NCI-H2107 treated with DMSO at 0.1 percent for 48 hours (cell line): ENCODE measurements around the gene AANAT.
A peak's percentile ranks its signal among the peaks of the same experiment; 100 is the strongest.
"Not testable (repeated sequence)": the region's sequence is repeated elsewhere in the genome, so short reads cannot be mapped to it uniquely, and the experiment has no call there.

Source experiments
- DNase-seq: peaks from one replicate; lab custom pipeline; 2025; ENCODE audit not compliant: unreplicated experiment; lab: John Stamatoyannopoulos, UW

The AANAT gene

DNA sequence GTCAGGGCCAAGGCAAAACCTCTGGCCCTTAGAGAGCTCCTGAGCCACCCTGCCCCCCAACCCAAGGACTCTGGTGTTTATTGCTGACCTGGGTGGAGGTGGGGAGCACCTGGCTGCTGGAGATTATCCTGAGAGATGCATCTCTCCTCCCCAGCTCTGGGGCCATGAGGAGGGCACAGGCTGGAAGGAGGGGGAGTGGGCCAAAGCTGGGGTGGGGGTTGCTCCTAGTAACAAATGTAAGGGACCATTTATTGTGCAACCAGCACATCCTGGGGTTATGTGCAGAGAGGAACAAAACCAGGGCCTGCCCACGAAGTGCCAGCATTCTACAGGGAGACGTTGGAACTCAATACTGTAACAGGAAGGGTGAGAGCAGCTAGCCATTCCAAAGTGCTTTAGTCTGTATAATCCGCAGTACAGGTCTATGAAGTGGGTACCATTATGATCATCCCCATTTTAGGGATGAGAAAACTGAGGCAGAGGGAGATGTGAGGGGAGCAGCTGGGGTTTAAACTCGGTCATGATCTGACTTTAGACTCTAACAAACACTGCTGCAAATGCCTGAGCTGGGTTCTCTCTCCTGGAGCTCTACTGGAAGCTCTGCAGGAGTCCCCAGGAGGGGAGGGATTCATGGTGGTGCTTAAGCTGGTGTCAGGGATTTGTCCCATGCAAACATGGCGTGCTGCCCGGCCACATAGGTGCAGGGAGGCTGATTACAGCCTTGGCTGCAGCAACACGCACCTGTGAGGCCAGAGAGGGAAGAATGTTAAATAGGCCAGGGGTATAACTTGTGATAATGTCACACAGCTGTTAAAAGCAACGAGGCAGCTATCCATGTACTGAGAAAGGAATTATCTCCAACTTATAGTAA lies 35.2 kb downstream of the AANAT start:
- no peak for DNase-seq

DNA sequence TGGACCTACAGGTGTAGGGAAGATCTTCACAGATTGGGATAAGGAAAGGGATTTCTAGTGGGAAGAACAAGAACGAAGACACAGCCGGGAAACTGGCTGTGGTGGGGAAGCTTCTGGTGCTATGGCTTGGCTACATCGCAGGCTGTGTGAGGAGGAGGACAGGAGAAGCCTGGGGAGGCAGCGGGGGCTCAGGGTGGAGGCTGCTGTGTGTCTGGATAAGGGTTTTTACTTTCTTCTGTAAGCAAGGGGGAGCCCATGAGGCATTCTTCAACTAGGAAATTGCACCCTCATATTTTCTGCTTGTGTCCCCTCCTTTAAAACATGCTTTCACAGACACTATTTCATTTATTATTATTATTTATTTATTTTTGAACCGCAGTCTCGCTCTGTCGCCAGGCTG lies 36.7 kb downstream of the AANAT start:
- DNase-seq: no peak

DNA sequence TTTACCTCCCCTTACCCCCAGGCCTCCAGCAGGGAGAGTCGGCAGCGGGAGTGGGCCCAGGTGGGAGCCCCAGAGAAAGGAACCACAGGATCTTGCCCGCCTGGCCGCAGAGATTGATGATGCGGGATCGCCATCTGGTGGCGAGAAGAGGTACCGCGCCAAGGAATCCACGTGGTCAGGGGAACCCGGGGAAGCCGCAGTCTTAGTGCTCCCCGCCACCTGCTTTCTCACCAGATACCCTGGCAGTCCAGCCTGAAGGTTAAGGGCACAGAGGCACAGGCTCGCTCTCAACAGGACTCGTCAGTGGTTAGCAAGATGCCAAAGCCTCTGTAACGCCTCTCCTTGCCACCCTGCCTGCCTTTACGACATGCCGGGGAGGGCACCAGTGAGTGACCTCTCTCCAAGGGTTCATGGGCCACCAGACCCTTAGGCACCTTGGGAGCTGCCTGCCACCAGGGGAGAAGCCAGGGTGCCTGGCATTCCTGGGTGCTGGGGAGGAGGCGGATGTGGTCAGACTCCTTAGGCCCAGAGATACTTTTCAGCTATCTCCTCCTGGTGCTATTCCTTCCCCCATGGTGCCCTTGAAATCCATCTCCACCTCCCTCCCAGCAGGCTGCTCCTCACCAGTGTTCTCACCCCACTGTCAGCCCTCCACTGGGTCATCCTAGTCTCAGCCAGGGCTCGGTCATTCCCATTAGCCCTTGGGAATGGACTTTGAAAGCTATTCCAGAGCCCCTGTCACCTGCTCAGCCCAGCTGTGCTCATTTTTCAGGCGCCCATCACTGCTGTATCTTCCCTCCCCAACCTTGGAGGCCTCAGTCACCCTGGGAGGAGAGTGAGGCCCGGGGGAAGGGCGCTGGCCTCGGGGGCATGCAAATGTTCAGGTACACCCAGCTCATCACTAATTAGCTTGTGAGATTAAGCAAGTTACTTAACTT lies 39.3 kb downstream of the AANAT start:
- peak; percentile 62 for DNase-seq

DNA sequence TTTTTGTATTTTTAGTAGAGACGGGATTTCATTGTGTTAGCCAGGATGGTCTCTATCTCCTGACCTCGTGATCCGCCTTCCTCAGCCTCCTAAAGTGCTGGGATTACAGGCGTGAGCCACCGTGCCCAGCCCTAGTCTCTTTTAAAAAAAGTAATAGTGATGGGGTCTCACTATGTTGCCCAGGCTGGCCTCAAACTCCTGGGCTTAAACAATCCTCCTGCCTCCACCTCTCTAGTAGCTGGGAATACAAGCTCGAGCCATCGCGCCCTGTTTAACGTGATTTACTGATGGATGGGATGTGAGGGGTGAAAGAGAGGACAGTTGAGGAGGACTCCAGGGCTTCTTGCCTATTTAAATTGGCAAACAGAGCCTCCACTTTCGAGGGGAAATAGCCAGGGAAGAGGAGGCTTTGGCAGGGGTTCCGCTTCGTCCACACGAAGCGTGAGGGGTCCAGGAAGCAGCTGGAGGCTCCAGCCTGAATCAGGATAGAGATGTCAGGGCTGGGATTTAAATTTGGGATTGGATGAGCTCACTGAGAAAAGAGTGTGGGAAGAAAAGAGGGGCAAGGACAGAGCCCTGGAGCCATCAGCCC lies 41.2 kb downstream of the AANAT start:
- DNase-seq: not testable (repeated sequence)

DNA sequence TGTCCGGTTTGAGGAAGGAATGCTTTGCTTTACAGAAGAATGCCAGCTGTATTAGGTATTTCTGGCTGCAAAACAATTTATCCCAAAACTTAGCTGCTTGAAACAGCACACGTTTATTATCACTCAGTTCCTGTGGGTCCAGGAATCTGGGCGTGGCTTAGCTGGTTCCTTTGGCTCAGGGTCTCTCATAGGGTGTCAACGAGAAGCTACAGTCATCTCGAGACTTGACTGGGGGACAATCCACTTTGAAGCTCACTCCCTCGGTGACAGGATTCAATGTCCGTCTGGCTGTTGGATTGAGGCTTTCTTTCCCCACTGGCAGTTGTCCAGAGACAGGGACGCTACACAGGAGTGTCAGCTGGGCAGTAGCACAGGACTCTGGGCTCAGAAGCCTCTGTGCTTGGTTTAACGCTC lies 43.4 kb downstream of the AANAT start:
- no peak for DNase-seq

DNA sequence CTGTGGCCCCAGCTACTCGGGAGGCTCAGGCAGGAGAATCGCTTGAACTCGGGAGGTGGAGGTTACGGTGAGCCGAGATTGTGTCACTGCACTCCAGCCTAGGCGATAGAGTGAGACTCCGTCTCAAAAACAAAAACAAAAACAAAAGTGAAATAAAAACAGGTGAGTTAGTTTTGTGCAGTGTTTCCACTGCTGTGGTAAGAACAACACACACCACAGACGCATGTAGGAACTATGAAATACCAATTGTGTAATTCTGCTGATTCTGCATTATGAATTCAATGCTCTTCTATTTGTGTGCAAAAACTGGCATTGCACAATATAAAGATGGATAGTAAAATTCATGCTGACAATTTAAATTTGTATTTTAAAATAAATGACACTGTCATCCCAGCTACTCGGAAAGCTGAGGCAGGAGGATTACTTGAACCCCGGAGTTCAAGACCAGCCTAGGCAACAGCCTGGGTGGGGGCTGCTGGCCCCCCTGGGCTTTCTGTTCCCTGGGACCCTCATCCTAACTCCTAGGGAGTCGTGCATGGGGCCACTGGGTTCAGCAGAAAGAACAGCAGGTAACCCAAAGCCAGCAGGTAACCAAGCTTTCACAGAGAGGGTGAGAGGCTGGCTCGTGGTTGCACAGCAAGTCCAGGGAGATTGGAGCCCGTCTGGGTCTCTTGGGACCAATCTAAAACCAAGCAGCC lies 44.4 kb downstream of the AANAT start:
- DNase-seq: no peak

DNA sequence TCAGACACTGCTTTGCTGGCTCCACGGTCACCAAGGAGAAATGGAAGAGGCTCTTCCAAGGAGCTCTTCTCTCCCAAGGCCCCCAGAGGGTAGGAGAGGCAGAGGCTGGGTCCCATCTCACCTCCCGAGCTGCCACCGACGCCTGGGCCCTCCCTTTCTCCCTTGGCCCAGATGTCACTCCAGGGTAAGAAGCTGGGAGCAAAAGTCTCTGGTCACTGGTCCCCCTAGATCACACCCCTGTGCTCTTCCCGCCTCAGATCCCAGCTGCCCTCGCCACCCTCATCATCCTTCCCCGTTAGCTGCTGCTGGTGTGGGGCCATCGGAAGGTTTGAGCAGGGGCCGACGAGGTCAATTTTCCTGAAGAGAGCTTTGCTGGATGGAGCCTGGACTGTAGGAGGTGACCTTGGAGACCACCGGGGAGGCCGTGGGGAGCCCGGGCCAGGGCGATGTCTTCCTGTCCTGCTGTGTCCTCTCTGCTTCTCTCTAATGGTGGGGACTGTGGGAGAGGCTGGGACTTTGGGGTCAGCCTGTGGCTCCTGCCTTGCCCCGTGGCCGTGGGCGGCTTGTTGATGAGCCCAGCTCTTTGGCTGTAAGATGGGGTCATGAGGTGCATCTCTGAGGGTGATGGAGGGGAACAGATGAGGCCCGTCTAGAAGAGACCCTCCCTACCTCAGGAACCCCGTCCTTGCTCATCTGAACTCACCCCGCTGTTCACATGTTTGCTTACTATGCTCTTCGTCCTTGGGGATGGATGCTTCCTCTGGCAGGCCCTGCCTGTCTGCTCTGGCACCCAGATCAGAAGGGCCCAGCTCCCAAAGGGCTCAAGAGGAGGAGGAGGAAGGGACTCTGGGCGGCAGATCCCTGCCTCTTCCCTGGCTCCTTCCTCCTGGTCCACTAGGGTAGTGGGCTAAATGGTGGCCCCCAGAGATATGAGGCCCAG lies 45.2 kb downstream of the AANAT start:
- DNase-seq: no peak

DNA sequence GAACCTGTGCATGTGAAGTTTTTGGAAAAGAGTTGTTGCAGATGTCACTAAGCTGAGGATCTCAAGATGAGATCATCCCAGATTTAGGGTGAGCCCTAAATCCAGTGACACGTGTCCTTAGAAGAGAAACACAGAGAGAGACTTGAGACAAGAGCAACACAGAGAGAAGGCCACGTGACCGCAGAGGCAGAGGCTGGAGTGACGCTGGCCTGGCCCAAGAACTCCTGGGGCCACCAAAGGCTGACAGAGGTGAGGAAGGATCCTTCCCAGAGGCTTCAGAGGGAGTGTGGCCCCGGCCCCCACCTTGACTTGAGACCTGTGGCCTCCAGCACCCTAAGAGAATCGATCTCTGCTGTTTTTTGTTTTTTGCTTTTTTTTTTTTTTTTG lies 45.9 kb downstream of the AANAT start:
- DNase-seq: no peak

DNA sequence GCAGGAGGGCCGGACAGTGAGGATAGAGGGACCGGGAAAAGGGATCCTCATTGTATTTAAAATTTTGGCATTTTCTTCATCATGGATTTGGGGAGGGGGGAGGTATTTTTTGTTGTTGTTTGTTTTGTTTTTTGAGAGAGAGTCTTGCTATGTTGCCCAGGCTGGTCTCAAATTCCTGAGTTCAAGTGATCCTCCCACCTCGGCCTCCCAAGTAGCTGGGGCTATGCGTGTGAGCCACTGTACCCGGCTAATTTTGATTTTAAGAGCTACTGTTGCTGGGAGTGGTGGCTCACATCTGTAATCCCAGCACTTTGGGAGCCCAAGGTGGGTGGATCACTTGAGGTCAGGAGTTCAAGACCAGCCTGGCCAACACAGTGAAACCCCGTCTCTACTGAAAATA lies 47.0 kb downstream of the AANAT start:
- not testable (repeated sequence) for DNase-seq

DNA sequence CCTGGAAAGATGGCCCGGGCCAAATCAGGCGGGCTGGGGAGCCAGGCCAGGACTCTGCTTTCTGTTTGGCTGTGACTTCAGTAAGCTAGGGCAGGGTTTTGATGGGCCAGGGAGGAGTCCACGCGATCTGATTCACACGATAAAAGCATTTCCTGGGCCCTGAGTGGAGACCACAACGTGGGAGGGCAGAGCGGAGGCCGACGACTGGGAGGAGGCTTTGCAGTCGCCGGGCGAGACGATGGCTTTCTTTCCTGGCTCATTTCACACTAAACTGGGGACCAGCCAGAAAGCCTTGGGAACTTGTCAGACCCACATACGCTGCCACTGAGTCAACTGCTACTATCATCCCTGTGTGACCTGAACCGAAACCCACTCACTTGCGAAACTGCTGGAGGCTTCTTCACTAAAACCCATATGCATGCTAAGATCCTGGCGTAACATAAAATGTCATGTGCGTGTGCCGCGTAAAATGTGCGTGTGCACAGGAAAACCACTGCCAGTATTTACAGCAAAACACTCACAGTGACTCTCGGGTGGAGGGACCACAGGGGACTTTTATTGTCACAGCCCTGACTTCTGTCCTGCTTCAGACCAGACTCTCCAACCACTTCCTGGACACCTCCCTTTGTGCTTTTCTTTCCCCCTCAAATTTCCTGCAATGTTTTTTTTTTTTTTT lies 48.0 kb downstream of the AANAT start:
- no peak for DNase-seq

DNA sequence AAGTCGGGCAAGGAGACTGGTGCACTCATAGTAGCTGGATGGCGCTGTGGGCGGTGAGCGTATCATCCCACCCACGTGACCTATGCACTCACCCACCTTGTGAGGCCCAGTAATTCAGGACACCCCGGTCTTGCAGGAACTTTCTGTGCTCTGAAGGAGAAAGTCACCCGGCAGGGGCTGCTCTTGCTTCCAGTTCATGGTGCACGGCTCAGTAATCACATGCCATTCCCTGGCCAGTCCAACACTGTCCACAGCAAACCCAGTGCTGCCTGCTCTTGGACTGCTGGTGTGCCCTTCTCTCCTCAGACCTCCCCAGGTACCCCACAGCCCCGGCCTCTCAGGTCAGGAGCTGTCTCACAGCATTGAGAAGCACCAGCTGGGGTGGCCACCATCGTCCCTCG lies 50.2 kb downstream of the AANAT start:
- no peak for DNase-seq

DNA sequence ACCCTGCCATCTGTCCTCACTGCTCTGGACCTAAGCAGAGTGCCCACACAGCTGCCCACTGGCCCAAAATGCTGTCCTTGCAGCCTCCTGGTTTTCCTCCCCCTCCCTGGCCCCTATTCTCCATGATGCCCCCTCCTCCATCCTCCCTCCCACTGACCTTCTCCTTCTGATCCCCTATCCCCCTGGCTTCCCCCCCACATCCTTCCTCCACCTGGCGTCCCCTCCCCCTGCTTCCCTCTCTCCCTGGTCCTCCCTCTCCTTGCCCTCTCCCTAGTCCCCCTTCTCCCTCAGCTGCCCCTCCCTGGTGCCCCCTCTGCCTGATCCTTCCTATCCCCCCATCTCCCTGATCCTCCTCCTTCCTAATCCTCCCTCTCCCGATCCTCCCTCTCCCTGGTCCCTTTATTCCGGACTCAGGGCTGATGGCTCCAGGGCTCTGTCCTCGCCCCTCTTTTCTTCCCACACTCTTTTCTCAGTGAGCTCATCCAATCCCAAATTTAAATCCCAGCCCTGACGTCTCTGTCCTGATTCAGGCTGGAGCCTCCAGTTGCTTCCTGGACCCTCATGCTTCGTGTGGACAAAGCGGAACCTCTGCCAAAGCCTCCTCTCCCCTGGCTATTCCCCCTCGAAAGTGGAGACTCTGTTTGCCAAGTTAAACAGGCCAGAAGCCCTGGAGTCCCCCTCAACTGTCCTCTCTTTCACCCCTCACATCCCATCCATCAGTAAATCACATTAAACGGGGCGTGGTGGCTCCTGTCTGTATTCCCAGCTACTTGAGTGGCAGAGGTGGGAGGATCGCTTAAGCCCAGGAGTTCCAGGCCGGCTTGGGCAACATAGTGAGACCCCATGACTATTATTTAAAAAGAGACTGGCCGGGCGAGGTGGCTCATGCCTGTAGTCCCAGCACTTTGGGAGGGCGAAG lies 51.9 kb downstream of the AANAT start:
- no peak for DNase-seq
